Measurements from ENCODE around the gene NDUFAB1. TPM values are rescaled to one million over a fixed set of nuclear protein-coding genes. Genes with fewer than 3 reads are reported as not detected.
A peak's percentile ranks its signal among the peaks of the same experiment; 100 is the strongest.

The NDUFAB1 gene
- total and polyA plus RNA-seq, 2 of the 13 experiments (the other 11 are each of a cell fraction or from before 2014, with no cell fraction given): 221 to 601 TPM

DNA sequence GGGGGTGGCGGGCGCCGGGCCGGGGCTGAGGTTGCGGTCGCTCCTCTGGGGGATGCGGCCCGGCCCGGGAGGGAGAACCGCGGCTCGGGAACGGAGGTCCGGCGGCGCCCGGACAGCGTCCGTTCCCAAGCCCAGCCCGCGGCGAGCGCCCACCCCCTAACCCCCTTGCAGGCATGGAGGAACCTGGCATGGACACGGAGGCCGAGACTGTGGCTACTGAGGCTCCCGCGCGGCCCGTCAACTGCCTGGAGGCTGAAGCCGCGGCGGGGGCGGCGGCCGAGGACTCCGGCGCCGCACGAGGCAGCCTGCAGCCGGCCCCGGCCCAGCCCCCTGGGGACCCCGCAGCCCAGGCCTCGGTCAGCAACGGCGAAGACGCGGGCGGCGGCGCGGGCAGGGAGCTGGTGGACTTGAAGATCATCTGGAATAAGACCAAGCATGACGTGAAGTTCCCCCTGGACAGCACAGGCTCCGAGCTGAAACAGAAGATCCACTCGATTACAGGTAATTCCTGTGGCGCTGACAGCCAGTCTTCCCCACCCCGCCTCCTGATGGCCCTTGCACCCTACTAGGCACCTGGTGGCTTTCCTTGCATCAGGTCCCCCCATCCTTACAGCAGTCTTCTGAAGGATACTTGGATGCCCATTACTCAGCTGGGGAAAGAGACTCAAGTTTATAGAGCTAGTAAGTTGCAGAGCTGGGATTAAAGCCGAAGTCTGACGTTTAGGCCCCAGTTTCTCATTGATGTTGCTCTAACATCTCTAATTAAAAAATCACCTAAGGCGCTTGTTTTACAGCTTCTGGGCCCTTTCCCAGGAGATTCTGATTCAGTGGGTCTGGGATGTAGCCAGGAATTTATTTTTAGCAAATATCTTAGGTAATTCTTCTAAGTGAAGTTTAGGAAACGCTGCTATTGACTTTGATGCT lies 38.1 kb downstream of the NDUFAB1 start (continued):
- 0 out of 2 replicates have a peak, but pooled peaks have one; percentile 3 for TF ChIP-seq ZBTB14 (CRISPR knock-in tag; IDR thresholded peaks at IDR 0.05)
- TF ChIP-seq CREBL2 (CRISPR knock-in tag; IDR thresholded peaks at IDR 0.05; ENCODE audit: borderline replicate concordance): 0 out of 2 replicates have a peak, but pooled peaks have one; percentile 57
- 0 out of 2 replicates have a peak, but pooled peaks have one; percentile 36 for TF ChIP-seq MAFG (CRISPR knock-in tag; IDR thresholded peaks at IDR 0.05)
- peak; percentile 14; the same call in 1 of the 2 replicates for TF ChIP-seq NRL (CRISPR knock-in tag; IDR thresholded peaks at IDR 0.05; ENCODE audit: borderline replicate concordance)
- peak; percentile 88; the same call in 1 of the 2 replicates for TF ChIP-seq NFAT5 (CRISPR knock-in tag; IDR thresholded peaks at IDR 0.05)
- no peak for TF ChIP-seq ELF1 (CRISPR knock-in tag; IDR thresholded peaks at IDR 0.05)
- 0 out of 2 replicates have a peak, but pooled peaks have one; percentile 23 for TF ChIP-seq ZNF788 (CRISPR knock-in tag; IDR thresholded peaks at IDR 0.05; ENCODE audit: borderline replicate concordance)
- TF ChIP-seq, protein P1, sequence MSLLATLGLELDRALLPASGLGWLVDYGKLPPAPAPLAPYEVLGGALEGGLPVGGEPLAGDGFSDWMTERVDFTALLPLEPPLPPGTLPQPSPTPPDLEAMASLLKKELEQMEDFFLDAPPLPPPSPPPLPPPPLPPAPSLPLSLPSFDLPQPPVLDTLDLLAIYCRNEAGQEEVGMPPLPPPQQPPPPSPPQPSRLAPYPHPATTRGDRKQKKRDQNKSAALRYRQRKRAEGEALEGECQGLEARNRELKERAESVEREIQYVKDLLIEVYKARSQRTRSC (CRISPR knock-in tag; IDR thresholded peaks at IDR 0.05; ENCODE audit: low read depth): no peak; the same call in 1 of the 2 replicates
- TF ChIP-seq ZNF230 (CRISPR knock-in tag; IDR thresholded peaks at IDR 0.05): 0 out of 2 replicates have a peak, but pooled peaks have one; percentile 1
- TF ChIP-seq, protein P2, sequence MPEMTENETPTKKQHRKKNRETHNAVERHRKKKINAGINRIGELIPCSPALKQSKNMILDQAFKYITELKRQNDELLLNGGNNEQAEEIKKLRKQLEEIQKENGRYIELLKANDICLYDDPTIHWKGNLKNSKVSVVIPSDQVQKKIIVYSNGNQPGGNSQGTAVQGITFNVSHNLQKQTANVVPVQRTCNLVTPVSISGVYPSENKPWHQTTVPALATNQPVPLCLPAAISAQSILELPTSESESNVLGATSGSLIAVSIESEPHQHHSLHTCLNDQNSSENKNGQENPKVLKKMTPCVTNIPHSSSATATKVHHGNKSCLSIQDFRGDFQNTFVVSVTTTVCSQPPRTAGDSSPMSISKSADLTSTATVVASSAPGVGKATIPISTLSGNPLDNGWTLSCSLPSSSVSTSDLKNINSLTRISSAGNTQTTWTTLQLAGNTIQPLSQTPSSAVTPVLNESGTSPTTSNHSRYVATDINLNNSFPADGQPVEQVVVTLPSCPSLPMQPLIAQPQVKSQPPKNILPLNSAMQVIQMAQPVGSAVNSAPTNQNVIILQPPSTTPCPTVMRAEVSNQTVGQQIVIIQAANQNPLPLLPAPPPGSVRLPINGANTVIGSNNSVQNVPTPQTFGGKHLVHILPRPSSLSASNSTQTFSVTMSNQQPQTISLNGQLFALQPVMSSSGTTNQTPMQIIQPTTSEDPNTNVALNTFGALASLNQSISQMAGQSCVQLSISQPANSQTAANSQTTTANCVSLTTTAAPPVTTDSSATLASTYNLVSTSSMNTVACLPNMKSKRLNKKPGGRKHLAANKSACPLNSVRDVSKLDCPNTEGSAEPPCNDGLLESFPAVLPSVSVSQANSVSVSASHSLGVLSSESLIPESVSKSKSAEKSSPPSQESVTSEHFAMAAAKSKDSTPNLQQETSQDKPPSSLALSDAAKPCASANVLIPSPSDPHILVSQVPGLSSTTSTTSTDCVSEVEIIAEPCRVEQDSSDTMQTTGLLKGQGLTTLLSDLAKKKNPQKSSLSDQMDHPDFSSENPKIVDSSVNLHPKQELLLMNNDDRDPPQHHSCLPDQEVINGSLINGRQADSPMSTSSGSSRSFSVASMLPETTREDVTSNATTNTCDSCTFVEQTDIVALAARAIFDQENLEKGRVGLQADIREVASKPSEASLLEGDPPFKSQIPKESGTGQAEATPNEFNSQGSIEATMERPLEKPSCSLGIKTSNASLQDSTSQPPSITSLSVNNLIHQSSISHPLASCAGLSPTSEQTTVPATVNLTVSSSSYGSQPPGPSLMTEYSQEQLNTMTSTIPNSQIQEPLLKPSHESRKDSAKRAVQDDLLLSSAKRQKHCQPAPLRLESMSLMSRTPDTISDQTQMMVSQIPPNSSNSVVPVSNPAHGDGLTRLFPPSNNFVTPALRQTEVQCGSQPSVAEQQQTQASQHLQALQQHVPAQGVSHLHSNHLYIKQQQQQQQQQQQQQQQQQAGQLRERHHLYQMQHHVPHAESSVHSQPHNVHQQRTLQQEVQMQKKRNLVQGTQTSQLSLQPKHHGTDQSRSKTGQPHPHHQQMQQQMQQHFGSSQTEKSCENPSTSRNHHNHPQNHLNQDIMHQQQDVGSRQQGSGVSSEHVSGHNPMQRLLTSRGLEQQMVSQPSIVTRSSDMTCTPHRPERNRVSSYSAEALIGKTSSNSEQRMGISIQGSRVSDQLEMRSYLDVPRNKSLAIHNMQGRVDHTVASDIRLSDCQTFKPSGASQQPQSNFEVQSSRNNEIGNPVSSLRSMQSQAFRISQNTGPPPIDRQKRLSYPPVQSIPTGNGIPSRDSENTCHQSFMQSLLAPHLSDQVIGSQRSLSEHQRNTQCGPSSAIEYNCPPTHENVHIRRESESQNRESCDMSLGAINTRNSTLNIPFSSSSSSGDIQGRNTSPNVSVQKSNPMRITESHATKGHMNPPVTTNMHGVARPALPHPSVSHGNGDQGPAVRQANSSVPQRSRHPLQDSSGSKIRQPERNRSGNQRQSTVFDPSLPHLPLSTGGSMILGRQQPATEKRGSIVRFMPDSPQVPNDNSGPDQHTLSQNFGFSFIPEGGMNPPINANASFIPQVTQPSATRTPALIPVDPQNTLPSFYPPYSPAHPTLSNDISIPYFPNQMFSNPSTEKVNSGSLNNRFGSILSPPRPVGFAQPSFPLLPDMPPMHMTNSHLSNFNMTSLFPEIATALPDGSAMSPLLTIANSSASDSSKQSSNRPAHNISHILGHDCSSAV (CRISPR knock-in tag; IDR thresholded peaks at IDR 0.05; ENCODE audit: borderline replicate concordance): no peak

Data from HepG2 (cell line).